Skin epidermis (tissue), 12 donors: ENCODE results near the gene RERE.

Source experiments
- H3K27ac ChIP-seq, 21 experiments: fragments of 200-600 bp; sonication (generic) in 11 of 21; one replicate each; pipeline ENCODE4 v1.5.0; 2020; ENCODE audit warnings: mild to moderate bottlenecking in 3 of 21, inconsistent platforms in 2 of 21, moderate library complexity in 2 of 21
- H3K4me3 ChIP-seq, 7 experiments: fragments of 200-600 bp; sonication (generic) in 2 of 7; one replicate each; pipeline ENCODE4 v1.5.0; 2020; ENCODE audit warnings: inconsistent platforms in 2 of 7, mild to moderate bottlenecking in 2 of 7, moderate library complexity in 1 of 7

RERE gene

DNA sequence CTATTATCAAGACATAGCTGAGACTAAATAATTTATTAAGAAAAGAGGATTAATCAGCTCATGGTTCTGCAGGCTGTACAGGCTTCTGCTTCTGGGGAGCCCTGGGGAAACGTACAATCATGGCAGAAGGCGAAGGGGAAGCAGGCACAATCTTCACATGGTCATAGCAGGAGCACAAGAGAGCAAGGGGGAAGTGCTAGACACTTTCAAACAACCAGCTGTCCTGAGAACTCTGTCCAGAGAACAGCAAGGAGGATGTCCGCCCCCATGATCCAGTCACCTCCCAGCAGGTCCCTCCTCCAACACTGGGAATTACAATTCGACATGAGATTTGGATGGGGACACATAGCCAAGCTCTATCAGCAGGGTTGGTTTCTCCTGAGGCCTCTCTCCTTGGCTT, 509.8 kb downstream of the RERE start:
- H3K27ac ChIP-seq = no peak overlapping the region

DNA sequence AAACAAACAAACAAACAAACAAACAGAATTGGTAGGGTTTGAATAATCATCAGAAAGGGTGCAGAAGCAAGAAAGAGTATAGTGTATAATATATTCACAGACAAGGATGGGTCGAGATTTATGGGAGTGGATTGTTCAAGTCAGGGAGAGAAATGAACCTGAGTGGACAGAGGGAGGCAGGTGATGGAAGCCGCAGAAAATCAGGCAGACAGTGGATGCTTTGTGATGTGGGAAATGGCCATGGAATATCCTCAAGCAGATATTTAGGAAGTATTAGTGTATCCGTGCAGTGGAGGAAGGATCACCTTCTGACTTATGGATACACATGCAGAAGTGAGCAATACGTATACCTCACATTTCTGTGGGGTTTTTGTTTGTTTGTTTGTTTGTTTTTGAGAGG, 513.6 kb downstream of the RERE start:
- no peak overlapping the region for H3K27ac ChIP-seq
- no peak overlapping the region for H3K4me3 ChIP-seq

More for the DNA sequence above, 509.8 kb downstream of the RERE start:
- no peak overlapping the region for H3K4me3 ChIP-seq

DNA sequence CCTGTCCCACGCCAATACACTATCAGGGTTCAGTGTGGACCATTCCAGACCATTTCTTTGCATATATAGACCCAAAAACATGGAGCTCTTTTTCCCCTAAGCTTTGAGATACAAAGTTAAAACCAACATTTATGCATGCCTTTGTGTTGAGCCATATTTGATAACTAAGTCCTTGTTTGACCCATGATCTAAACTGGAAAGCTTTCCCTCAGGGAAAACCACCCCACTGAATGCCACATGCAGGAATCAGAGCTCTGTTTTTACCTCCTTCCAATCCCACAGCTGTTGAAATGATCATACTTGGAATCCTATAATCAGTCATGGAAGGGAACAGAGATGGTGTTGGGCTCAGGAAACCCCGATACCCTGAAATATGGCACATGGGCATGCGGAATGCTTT, 514.3 kb downstream of the RERE start:
- Histone ChIP-seq H3K27ac (no peak overlapping the region), H3K4me3 (no peak overlapping the region)
